ENCODE results near the gene NOD1. TPM values are rescaled to one million over a fixed set of nuclear protein-coding genes. Genes with fewer than 3 reads are reported as not detected.

The NOD1 gene
- total RNA-seq, 4 donors from 2014 or later = 14.9 to 50.4 (median 31.8) TPM

- DNase-seq (ENCODE audit: low spot score in 2 of 2) = no peak
- Histone ChIP-seq H3K4me3 (no peak overlapping the region), H3K4me1 (peaks cover 0 to 4% (median 0%) of the 10 kb centered on the region in 4 donors), H3K27ac (no peak overlapping the region), H3K9me3 (no peaks in the 10 kb centered on the region), H3K36me3 (no peaks in the 10 kb centered on the region), H3K27me3 (no peaks in the 10 kb centered on the region)
- TF ChIP-seq EP300 (IDR thresholded peaks at IDR 0.05) (no peak), POLR2A (IDR thresholded peaks at IDR 0.05) (no peak), CTCF (IDR thresholded peaks at IDR 0.05) (no peak)
- 72 to 75% methylated on average over 7 of the region's 7 CpGs for WGBS, 2 donors
Observed at GRCh38 chr7:30396389-30396788, 82.2 kb downstream of the NOD1 start.

- Histone ChIP-seq H3K27me3 (no peaks in the 10 kb centered on the region), H3K36me3 (no peaks in the 10 kb centered on the region), H3K9me3 (no peaks in the 10 kb centered on the region), H3K4me1 (peaks cover 0 to 7% (median 2%) of the 10 kb centered on the region in 4 donors), H3K4me3 (no peak overlapping the region), H3K27ac (no peak overlapping the region)
- WGBS, 2 donors = 92 to 93% methylated on average over 4 of the region's 4 CpGs
- DNase-seq (ENCODE audit: low spot score in 2 of 2) = no peak
- TF ChIP-seq EP300 (IDR thresholded peaks at IDR 0.05) (no peak), POLR2A (IDR thresholded peaks at IDR 0.05) (no peak), CTCF (IDR thresholded peaks at IDR 0.05) (no peak)
Observed at GRCh38 chr7:30395676-30396075, 82.9 kb downstream of the NOD1 start.

GRCh38 chr7:30391806-30392205 lies 86.8 kb downstream of the NOD1 start:
- Histone ChIP-seq H3K36me3 (peaks cover 0 to 12% (median 0%) of the 10 kb centered on the region in 3 donors), H3K27me3 (no peaks in the 10 kb centered on the region), H3K9me3 (no peaks in the 10 kb centered on the region), H3K4me1 (peaks cover 0 to 20% (median 2%) of the 10 kb centered on the region in 4 donors), H3K27ac (no peak overlapping the region), H3K4me3 (no peak overlapping the region)
- WGBS, 2 donors = 93 to 94% methylated on average over 6 of the region's 6 CpGs
- no peak for DNase-seq (ENCODE audit: low spot score in 2 of 2)
- TF ChIP-seq CTCF (IDR thresholded peaks at IDR 0.05) = no peak
- TF ChIP-seq EP300 (IDR thresholded peaks at IDR 0.05) = no peak
- TF ChIP-seq POLR2A (IDR thresholded peaks at IDR 0.05) = no peak

- H3K27me3 ChIP-seq = no peaks in the 10 kb centered on the region
- peaks cover 0 to 12% (median 0%) of the 10 kb centered on the region in 3 donors for H3K36me3 ChIP-seq
- H3K9me3 ChIP-seq = no peaks in the 10 kb centered on the region
- no peak for TF ChIP-seq POLR2A (IDR thresholded peaks at IDR 0.05)
- no peak for TF ChIP-seq CTCF (IDR thresholded peaks at IDR 0.05)
- no peak for TF ChIP-seq EP300 (IDR thresholded peaks at IDR 0.05)
- H3K27ac ChIP-seq = peak overlapping the region in 2 of 4 donors; percentile 50 to 62
- H3K4me1 ChIP-seq = peaks cover 0 to 20% (median 2%) of the 10 kb centered on the region in 4 donors
- 70 to 71% methylated on average over 8 of the region's 8 CpGs for WGBS, 2 donors
- no peak overlapping the region for H3K4me3 ChIP-seq
- no peak for DNase-seq (ENCODE audit: low spot score in 2 of 2)
Observed at GRCh38 chr7:30390736-30391636, 87.6 kb downstream of the NOD1 start.

- TF ChIP-seq EP300 (IDR thresholded peaks at IDR 0.05) (no peak), POLR2A (IDR thresholded peaks at IDR 0.05) (no peak), CTCF (IDR thresholded peaks at IDR 0.05) (no peak)
- peaks cover 0 to 12% (median 0%) of the 10 kb centered on the region in 3 donors for H3K36me3 ChIP-seq
- no peak overlapping the region for H3K4me3 ChIP-seq
- peak overlapping the region in 1 of 4 donors; percentile 50 for H3K27ac ChIP-seq
- H3K9me3 ChIP-seq = no peaks in the 10 kb centered on the region
- peaks cover 0 to 20% (median 2%) of the 10 kb centered on the region in 4 donors for H3K4me1 ChIP-seq
- WGBS, 2 donors = 78 to 81% methylated on average over 3 of the region's 3 CpGs
- no peaks in the 10 kb centered on the region for H3K27me3 ChIP-seq
- no peak for DNase-seq (ENCODE audit: low spot score in 2 of 2)
Observed at GRCh38 chr7:30389791-30390190, 88.8 kb downstream of the NOD1 start.

All from tibial nerve (tissue), 4 donors.